ENCODE measurements around the gene CELSR1.

The CELSR1 gene

DNA sequence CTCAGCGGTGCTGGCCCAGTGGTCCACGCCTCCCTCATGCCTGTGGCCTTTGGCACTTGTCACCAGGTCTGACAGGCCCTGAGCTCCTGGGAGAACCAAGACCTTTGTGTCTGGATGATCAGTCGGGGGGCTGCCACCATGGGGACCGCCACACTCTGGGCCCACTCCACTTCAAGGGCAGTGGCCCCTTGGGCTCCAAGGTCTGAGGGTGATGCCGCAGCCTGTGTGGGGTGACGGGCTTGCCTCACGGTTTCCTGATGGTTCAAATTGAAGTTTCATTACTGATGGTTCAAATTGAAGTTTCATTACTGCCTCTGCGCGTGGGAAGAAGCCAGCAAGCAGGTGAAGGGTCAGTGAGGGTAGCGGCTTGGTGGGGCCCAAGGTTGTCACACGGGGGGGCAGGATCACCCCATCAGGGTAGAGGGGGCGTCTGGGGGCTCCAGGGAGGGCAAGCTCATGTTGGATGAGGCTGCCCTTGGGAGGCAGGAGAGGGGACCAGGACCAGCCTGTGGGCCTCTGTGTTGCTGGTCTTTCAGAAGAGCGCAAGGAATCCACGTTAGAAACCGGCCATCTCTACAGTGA is 174.4 kb downstream of the CELSR1 start:
- TF ChIP-seq, protein P1, sequence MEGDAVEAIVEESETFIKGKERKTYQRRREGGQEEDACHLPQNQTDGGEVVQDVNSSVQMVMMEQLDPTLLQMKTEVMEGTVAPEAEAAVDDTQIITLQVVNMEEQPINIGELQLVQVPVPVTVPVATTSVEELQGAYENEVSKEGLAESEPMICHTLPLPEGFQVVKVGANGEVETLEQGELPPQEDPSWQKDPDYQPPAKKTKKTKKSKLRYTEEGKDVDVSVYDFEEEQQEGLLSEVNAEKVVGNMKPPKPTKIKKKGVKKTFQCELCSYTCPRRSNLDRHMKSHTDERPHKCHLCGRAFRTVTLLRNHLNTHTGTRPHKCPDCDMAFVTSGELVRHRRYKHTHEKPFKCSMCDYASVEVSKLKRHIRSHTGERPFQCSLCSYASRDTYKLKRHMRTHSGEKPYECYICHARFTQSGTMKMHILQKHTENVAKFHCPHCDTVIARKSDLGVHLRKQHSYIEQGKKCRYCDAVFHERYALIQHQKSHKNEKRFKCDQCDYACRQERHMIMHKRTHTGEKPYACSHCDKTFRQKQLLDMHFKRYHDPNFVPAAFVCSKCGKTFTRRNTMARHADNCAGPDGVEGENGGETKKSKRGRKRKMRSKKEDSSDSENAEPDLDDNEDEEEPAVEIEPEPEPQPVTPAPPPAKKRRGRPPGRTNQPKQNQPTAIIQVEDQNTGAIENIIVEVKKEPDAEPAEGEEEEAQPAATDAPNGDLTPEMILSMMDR (IDR thresholded peaks at IDR 0.05; ENCODE audit: insufficient read depth, missing control alignments): no peak
- no peak for FAIRE-seq
- no peak for DNase-seq (ENCODE audit: insufficient read length, low spot score)

DNA sequence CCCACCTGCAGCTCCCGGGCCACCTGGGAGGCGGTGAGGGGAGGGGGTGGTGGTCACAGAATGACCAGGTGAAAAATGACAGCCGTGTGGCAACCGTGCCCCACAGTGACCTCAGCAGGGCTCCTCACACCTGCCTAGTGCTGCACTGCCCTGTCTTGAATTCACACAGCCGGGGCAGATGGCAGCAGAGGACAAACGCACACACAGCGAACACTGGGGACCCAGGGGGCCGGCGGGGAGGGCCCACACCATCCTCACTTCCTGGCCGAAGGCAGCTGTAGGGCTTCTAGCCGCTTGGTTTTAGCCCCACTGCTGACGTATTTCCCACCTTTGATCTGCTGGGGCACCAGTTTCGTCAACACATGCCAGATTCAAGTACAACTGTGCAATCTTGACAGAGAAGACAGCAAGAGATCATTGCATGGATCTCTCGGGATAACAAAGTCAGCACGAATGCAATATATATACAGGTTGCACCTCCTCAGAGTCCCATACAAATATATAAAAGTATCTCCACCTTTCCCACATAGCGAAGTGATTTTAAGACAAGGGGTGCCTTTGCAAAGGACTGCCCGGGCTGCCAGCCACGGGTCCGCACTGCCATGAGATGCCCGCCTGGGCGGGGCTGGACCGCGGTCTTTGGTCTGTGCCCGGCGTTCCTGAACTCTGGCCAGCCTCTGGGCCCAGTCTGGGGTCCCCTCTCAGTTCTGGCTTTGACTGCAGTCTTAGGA is 175.1 kb downstream of the CELSR1 start:
- TF ChIP-seq, protein P1 (IDR thresholded peaks at IDR 0.05; ENCODE audit: insufficient read depth, missing control alignments): no peak
- no peak for FAIRE-seq
- no peak for DNase-seq (ENCODE audit: insufficient read length, low spot score)

DNA sequence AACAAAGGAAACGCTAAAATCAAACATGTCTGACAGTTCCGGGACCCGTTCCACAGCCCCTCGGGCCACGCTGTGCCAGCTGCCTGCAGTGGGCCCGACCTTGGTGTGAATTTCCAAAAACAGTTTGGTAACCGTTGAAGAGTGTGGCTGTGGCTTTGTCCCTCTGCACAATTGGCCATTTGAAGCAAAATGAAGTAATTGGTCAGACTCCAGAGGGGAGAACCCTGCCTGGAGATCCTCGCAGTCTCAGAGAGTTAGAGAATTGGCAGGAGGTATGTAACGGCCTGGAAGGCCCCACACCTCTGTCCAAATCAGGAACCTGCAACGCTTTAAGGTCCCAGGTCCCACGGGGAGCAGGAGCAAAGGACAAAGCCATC is 175.6 kb downstream of the CELSR1 start:
- TF ChIP-seq, protein P1 (IDR thresholded peaks at IDR 0.05; ENCODE audit: insufficient read depth, missing control alignments): no peak
- no peak for FAIRE-seq

DNA sequence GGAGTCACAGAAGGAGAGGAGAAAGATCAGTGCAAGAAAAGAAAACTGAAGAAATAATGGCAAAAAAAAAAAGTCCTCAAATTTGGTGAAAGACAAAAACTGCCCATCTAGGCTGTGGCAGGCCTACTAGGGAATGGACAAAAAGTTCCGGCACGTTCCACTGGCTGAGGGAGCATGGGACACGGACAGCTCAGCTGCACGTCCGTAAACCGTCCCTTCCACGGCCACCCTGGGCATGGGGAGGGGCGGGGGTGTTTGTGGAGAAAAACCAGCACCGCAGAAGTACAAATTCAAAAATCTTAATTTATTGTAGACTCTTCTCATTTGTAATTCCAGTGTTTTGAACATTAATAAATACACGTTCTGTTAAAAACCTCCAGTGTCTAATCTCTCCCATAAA is 176.5 kb downstream of the CELSR1 start:
- TF ChIP-seq, protein P1 (IDR thresholded peaks at IDR 0.05; ENCODE audit: insufficient read depth, missing control alignments): no peak
- no peak for DNase-seq (ENCODE audit: insufficient read length, low spot score)
- FAIRE-seq: no peak

More for the DNA sequence above, 175.6 kb downstream of the CELSR1 start:
- DNase-seq (ENCODE audit: insufficient read length, low spot score): no peak

DNA sequence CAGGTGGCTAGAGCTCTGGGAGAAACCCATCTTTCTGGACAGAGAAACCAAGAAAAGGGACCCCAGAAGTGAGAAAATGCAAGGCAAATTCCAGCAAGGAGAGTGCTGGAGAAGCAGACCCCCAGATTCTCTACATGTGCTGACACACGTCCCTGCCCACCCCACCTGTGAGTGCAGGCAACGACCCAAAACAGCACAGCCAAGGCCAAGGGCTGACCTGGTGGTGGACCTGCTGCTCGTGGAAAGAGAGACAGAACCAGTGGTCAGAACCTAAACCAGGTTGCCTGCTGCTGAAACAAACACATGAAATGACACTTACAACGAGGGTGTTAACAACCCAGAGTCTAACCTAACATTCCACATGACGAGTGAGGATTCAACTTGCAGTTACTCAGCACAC is 177.3 kb downstream of the CELSR1 start:
- TF ChIP-seq, protein P1 (IDR thresholded peaks at IDR 0.05; ENCODE audit: insufficient read depth, missing control alignments): no peak
- FAIRE-seq: no peak
- DNase-seq (ENCODE audit: insufficient read length, low spot score): no peak

DNA sequence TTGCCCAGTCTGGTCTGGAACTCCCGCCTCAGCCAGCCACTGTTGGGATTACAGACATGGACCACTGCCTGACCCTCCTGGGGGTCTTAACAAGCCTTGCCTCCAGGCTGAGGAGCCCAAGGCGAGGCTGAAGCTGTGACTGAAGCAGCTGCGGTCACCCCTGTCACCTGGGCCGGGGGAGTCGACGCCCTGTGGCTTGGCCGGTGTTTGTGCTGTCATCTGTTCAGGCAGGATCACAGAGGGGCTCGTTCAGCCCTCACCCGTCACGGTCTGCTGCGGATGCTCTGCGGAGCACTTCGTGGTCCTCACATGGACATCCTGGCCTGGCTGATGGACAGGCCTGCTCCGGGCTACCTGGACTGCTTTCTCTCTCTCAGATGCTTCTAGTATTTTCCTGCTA is 178.1 kb downstream of the CELSR1 start:
- FAIRE-seq (no peak), DNase-seq (ENCODE audit: insufficient read length, low spot score) (no peak)
- TF ChIP-seq, protein P1 (IDR thresholded peaks at IDR 0.05; ENCODE audit: insufficient read depth, missing control alignments): no peak

DNA sequence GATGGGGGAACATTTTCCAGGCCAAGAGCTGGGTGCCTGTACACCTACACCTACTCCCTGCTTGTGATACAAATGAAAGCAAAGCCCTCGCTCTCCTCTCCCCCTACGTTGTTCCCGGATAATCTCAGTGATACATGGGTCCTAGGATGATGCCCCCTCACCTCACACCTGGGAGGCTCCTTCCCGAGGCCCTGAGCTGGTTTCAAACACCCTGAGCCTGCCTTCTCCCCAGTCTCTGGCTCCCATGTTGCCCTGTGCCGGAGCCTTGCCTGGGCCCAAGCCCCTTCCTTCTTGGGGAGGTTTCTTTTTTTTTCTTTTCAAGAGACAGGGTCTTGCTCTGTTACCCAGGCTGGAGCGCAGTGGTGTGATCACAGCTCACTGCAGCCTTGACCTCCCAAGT is 178.7 kb downstream of the CELSR1 start:
- DNase-seq (ENCODE audit: insufficient read length, low spot score): no peak
- no peak for FAIRE-seq

More for the DNA sequence above, 178.7 kb downstream of the CELSR1 start:
- TF ChIP-seq, protein P1 (IDR thresholded peaks at IDR 0.05; ENCODE audit: insufficient read depth, missing control alignments): no peak
